Measurements from ENCODE around the gene TF. TPM values are rescaled to one million over a fixed set of nuclear protein-coding genes. Genes with fewer than 3 reads are reported as not detected.

TF gene
- total and polyA plus RNA-seq, 4 donors: 5,045 to 9,659 (median 6,266) TPM

DNA sequence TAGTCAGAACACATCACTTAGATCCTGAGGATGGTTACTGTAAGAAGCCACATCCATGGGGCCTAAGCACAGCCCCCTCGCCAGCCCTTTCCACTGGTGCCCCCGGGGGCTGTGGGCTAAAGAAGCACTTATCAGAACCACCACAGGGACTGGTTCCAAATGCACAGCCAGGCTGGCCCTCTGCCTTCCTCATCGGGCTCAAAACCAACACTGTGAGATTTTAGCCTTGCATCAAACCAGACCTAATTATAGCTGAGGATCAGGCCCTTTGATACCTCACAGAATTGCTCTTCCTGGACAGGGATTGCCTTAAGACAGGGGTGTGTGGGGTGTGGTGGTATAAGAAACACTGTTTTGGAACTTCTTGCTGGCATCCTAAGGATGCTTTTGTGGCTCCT lies 83.1 kb downstream of the TF start:
- Histone ChIP-seq H3K4me3 (ENCODE audit: low read depth in 1 of 3, low read length in 3 of 3) (no peak overlapping the region), H3K36me3 (ENCODE audit: control insufficient read depth in 4 of 4, insufficient read depth in 3 of 4, low read depth in 1 of 4, low read length in 3 of 4) (peaks cover 0 to 2% (median 0%) of the 10 kb centered on the region in 4 donors), H3K27me3 (ENCODE audit: control insufficient read depth in 4 of 4, insufficient read depth in 4 of 4, low read length in 3 of 4) (no peaks in the 10 kb centered on the region), H3K9me3 (ENCODE audit: control insufficient read depth in 4 of 4, low read length in 3 of 4) (no peaks in the 10 kb centered on the region), H3K9ac (ENCODE audit: low read depth in 1 of 2, low read length in 2 of 2) (no peak overlapping the region), H3K4me1 (ENCODE audit: control insufficient read depth in 4 of 4, insufficient read depth in 4 of 4, low read length in 3 of 4) (no peaks in the 10 kb centered on the region), H3K27ac (ENCODE audit: low read depth in 1 of 2, low read length in 2 of 2) (no peak overlapping the region)
- TF ChIP-seq FOXA1 (IDR thresholded peaks at IDR 0.05): no peak
- no peak for TF ChIP-seq REST (IDR thresholded peaks at IDR 0.05)
- TF ChIP-seq NR2F2 (IDR thresholded peaks at IDR 0.05): no peak
- no peak for DNase-seq (ENCODE audit: low spot score)
- 74% methylated on average over 3 of the region's 3 CpGs for WGBS

DNA sequence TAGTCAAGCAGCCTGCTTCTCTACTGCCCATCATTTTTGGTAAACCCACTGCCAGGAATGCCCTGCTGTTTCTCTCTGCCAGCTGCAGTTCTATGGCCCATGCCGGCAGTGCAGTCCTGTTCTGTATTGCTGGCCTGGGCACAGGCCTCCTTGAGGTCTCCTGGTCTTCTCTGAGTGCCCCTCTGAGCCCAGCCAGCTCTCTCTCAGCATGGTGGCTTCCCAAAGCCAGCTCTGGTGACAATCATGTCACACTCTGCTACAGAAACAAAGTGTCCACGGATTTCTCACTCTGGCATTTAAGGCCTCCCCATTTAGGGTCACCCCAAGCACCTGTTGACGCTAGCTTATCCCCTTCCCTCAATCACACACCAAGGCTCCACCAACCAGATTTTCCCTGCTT lies 83.9 kb downstream of the TF start:
- WGBS: 89% methylated on average over 3 of the region's 3 CpGs
- no peaks in the 10 kb centered on the region for H3K4me1 ChIP-seq (ENCODE audit: control insufficient read depth in 4 of 4, insufficient read depth in 4 of 4, low read length in 3 of 4)
- no peaks in the 10 kb centered on the region for H3K36me3 ChIP-seq (ENCODE audit: control insufficient read depth in 4 of 4, insufficient read depth in 3 of 4, low read depth in 1 of 4, low read length in 3 of 4)
- DNase-seq (ENCODE audit: low spot score): no peak
- H3K9ac ChIP-seq (ENCODE audit: low read depth in 1 of 2, low read length in 2 of 2): no peak overlapping the region
- H3K4me3 ChIP-seq (ENCODE audit: low read depth in 1 of 3, low read length in 3 of 3): no peak overlapping the region
- H3K9me3 ChIP-seq (ENCODE audit: control insufficient read depth in 4 of 4, low read length in 3 of 4): no peaks in the 10 kb centered on the region
- no peak overlapping the region for H3K27ac ChIP-seq (ENCODE audit: low read depth in 1 of 2, low read length in 2 of 2)
- no peaks in the 10 kb centered on the region for H3K27me3 ChIP-seq (ENCODE audit: control insufficient read depth in 4 of 4, insufficient read depth in 4 of 4, low read length in 3 of 4)
- no peak for TF ChIP-seq ATF3 (IDR thresholded peaks at IDR 0.05)
- TF ChIP-seq GABPA (IDR thresholded peaks at IDR 0.05 in 1 of 2, conservative IDR thresholded peaks at IDR 0.05 in 1 of 2): no peak
- no peak for TF ChIP-seq YY1 (IDR thresholded peaks at IDR 0.05)
- no peak for TF ChIP-seq JUND (IDR thresholded peaks at IDR 0.05)
- no peak for TF ChIP-seq RAD21 (IDR thresholded peaks at IDR 0.05)
- no peak for TF ChIP-seq REST (IDR thresholded peaks at IDR 0.05)
- no peak for TF ChIP-seq EGR1 (IDR thresholded peaks at IDR 0.05; ENCODE audit: low read depth in 2 of 2)
- TF ChIP-seq HNF4G (IDR thresholded peaks at IDR 0.05): no peak
- TF ChIP-seq NR2F2 (IDR thresholded peaks at IDR 0.05): no peak
- TF ChIP-seq HNF4A (conservative IDR thresholded peaks at IDR 0.05): no peak
- TF ChIP-seq CTCF (IDR thresholded peaks at IDR 0.05; ENCODE audit: low read depth, low read length, missing input control): no peak
- TF ChIP-seq TAF1 (conservative IDR thresholded peaks at IDR 0.05): no peak
- no peak for TF ChIP-seq ZBTB33 (IDR thresholded peaks at IDR 0.05)
- TF ChIP-seq FOXA1 (IDR thresholded peaks at IDR 0.05): no peak
- TF ChIP-seq SP1 (IDR thresholded peaks at IDR 0.05): no peak
- TF ChIP-seq RXRA (IDR thresholded peaks at IDR 0.05): no peak
- TF ChIP-seq, protein P1, sequence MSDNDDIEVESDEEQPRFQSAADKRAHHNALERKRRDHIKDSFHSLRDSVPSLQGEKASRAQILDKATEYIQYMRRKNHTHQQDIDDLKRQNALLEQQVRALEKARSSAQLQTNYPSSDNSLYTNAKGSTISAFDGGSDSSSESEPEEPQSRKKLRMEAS (IDR thresholded peaks at IDR 0.05): no peak
- TF ChIP-seq FOXA2 (IDR thresholded peaks at IDR 0.05): no peak
